ENCODE measurements around the gene FAM76B.

The FAM76B gene

GRCh38 chr11:95789506-95790122 lies at the start of gene FAM76B:
Gene FAM76B, minus strand, starts transcription at chr11:95789782. Its CDS starts 304 bp downstream, at chr11:95789478.
- TF ChIP-seq CTCF (IDR thresholded peaks at IDR 0.05; ENCODE audit: low read depth, low read length, missing control alignments): no peak
- peak within 1 kb of the TSS; percentile 89 for H3K4me3 ChIP-seq (ENCODE audit: low read depth, low read length)
- peak; percentile 99 for DNase-seq (ENCODE audit: low read depth)

- H3K4me3 ChIP-seq (ENCODE audit: low read depth, low read length): no peak overlapping the region
- peak; percentile 12 for DNase-seq (ENCODE audit: low read depth)
- TF ChIP-seq CTCF (IDR thresholded peaks at IDR 0.05; ENCODE audit: low read depth, low read length, missing control alignments): peak; percentile 82
These were observed 46.3 kb upstream of the FAM76B start for GRCh38 chr11:95835768-95836488.

- no peak overlapping the region for H3K4me3 ChIP-seq (ENCODE audit: low read depth, low read length)
- TF ChIP-seq CTCF (IDR thresholded peaks at IDR 0.05; ENCODE audit: low read depth, low read length, missing control alignments): no peak
- DNase-seq (ENCODE audit: low read depth): no peak
These were observed 45.8 kb upstream of the FAM76B start for GRCh38 chr11:95835351-95835750.

- DNase-seq (ENCODE audit: low read depth): no peak
- H3K4me3 ChIP-seq (ENCODE audit: low read depth, low read length): no peak overlapping the region
- no peak for TF ChIP-seq CTCF (IDR thresholded peaks at IDR 0.05; ENCODE audit: low read depth, low read length, missing control alignments)
These were observed 43.8 kb upstream of the FAM76B start for GRCh38 chr11:95833378-95833777.

GRCh38 chr11:95832763-95833162 lies 43.2 kb upstream of the FAM76B start:
- no peak overlapping the region for H3K4me3 ChIP-seq (ENCODE audit: low read depth, low read length)
- no peak for TF ChIP-seq CTCF (IDR thresholded peaks at IDR 0.05; ENCODE audit: low read depth, low read length, missing control alignments)

GRCh38 chr11:95831198-95831883 lies 41.8 kb upstream of the FAM76B start:
- no peak for TF ChIP-seq CTCF (IDR thresholded peaks at IDR 0.05; ENCODE audit: low read depth, low read length, missing control alignments)
- no peak for DNase-seq (ENCODE audit: low read depth)
- no peak overlapping the region for H3K4me3 ChIP-seq (ENCODE audit: low read depth, low read length)

More at GRCh38 chr11:95832763-95833162, 43.2 kb upstream of the FAM76B start:
- no peak for DNase-seq (ENCODE audit: low read depth)
